Body of pancreas (tissue), 4 donors: ENCODE results near the gene ZBTB20.

Experiments used
- POLR2A ChIP-seq, 3 donors: fragments of 450-650 bp; IDR thresholded peaks; one replicate each; pipeline ENCODE4 v1.6.1; 2016; ENCODE audit warnings: antibody characterized with exemption in 3 of 3, mild to moderate bottlenecking in 2 of 3
- TF ChIP-seq, protein P1 (sequence below), 7 experiments: fragments of 450-650 bp in 4 of 7; fragments of 200-600 bp in 3 of 7; sonication (generic) in 3 of 7; IDR thresholded peaks; one replicate each; pipeline ENCODE4 v1.5.1; 2016 to 2019; ENCODE audit warnings: antibody characterized with exemption in 7 of 7

DNA sequence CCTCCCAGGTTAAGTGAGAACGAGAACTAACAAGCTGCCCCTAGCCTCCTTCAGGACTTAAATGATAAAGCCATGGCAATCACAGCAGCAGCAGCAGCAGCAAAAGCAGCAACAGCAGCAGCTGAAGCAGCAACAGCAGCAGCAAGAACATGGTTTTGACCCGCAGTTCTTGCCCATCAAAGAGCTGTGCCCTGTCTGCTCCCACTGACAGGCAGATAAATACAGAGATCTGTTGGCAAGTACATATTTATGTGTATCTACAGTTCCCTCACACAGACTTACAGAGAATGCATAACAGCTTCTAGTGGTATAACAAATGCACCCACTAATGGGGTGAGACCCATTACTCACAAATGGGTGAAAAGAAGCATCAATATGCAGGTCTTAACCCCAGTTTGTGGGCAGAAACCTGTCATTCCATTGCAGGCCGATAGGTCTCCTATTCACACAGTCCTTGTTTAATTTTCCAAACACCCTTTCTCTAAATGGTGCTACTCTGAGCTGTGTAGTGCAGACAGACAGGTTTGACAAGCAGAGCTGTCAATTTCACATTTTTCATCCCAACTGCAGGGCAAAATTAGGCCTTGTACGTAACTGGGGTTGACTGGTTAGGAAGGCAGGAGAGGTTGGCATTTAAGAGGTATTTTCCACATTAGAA lies 537.0 kb downstream of the ZBTB20 start:
- TF ChIP-seq, protein P1, sequence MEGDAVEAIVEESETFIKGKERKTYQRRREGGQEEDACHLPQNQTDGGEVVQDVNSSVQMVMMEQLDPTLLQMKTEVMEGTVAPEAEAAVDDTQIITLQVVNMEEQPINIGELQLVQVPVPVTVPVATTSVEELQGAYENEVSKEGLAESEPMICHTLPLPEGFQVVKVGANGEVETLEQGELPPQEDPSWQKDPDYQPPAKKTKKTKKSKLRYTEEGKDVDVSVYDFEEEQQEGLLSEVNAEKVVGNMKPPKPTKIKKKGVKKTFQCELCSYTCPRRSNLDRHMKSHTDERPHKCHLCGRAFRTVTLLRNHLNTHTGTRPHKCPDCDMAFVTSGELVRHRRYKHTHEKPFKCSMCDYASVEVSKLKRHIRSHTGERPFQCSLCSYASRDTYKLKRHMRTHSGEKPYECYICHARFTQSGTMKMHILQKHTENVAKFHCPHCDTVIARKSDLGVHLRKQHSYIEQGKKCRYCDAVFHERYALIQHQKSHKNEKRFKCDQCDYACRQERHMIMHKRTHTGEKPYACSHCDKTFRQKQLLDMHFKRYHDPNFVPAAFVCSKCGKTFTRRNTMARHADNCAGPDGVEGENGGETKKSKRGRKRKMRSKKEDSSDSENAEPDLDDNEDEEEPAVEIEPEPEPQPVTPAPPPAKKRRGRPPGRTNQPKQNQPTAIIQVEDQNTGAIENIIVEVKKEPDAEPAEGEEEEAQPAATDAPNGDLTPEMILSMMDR (IDR thresholded peaks at IDR 0.05) = no peak
- TF ChIP-seq POLR2A (IDR thresholded peaks at IDR 0.05) = no peak
